Activated CD4-positive, alpha-beta T cell treated with anti-CD3 and anti-CD28 coated beads, Interleukin-2, Interleukin-6, amounts not matched to agents 100 ng/mL and 50 ng/mL, durations not matched to agents 16 hours and 8 hours (primary cell): ENCODE data around the gene YBX2.
"Not testable (repeated sequence)": the region's sequence is repeated elsewhere in the genome, so short reads cannot be mapped to it uniquely, and the experiment has no call there.

Experiments
- DNase-seq: peaks from one replicate; pipeline ENCODE4 v3.0.0-alpha.2; 2020

Gene YBX2

DNA sequence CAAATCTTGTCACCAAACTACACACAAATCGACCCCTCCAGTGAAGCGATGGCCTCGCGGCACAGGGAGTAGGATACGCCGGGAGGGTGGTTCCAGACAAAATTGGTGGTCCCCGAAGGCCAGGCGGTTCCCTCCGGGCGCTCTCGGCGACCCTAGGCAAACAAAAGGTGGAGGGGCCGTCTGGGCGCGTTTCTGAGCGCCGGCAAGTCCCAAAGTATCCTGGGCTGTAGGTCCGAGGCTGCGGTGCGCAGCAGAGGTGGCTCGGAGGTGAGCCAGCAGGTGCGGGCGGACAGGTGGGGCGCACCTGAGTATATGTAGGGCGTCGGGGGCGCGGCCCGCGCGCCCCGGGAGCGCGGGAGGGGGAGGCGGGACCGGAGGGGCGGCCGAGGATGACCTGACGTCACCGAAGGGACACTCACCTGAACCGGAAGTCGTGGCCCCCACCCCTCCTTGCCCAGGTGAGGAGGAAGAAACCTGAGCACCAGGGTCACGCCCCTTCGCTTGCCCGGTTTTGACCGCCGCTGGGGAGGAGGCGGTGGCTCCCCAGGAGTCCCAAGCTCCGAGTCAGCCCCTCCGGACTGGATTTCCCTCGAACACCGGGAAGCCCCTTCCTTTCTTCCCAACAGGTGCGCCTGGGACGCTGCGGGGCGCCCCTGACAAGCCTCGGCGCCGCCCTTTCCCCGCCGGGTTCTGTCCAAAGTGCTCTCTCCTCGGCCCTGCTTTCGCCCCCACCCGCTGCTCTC is 32.1 kb downstream of the YBX2 start, which contains the start of gene CLDN7:
Gene CLDN7 (minus strand): TSS at position 287 of the 743 bp plus-strand sequence. CDS start 435 bp downstream, outside the sequence.
- DNase-seq, result no peak

DNA sequence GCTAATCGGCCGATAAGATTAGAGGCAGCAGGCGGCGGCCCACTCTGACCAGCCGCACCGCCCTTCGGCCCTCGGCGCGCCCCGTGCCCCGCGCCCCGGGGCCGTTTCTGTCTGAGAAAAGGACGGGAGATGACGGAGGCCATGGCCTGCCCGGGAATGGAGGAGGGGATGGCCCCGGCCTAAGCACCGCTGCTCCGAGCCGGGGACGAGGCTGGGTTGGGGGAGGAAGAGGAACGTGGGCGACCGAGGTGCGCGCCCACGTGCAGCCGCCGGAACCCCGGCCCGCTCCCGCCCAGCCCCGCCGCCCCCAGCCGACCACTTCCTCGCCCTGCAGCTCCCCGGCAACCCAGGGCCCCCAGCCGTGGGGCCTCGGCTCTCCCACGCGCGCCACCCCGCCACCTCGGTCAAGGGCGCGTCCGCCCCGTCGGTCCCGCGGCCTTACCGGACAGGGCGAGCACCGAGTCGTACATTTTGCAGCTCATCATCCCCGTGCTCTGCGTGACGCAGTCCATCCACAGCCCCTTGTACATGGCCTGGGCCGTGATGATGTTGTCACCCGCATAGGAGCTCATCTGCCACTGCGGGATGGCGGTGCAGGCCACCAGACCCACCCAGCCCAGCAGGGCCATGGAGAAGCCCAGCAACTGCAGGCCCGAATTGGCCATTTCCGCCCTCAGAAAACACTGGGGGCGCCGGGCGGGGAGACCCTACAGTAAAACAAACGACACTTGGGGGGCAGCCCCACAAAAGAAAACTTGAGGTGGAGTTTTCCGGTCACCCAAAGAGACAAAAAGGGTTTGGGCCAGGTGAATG is 32.9 kb downstream of the YBX2 start:
- peak; percentile 17 for DNase-seq

DNA sequence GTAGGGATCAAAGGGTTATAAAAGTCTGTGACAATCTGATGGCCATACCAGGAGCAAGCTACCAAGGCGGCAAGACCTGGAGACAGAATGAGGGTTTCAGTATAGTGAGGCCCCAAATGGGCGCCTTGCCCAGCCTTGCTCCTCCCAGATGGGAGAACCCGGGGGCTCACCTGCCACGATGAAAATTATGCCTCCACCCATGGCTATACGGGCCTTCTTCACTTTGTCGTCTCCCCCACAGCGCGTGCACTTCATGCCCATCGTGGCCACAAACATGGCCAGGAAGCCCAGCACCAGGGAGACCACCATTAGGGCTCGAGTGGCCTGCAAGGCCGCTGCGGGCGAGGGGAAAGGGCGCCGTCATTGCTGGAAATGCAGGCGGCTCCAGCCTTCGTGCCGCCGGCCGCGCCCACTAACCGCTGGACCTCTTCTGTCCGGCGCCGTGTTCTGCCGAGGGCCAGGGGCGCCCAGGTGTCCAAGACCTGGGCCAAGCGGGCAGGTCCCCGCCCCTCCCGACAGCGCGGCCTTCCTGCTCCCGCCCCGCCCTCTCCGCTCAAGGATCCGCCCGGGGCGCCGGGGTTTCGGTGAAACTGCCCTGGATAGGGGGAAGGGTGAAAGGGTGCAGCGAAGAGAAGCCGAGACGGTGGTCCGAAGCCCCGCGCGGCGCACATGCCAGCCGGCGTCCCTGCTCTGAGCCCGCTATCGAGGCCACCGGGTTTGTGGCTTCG is 33.6 kb downstream of the YBX2 start:
- peak; percentile 39 for DNase-seq

DNA sequence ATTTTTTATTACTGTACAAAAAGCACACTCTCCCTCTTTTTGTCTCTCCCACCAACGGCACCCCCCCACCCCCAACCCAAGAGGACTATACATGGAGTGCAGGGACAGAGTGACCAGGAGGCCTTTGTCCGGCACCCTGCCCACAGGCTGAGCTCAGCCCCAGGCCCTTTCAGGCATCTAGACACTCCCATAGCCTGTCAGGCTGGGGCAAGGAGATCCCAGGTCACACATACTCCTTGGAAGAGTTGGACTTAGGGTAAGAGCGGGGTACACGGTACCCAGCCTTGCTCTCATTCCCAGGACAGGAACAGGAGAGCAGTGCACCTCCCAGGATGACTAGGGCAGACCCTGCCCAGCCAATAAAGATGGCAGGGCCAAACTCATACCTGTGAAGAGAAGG is 34.3 kb downstream of the YBX2 start:
- no peak for DNase-seq

DNA sequence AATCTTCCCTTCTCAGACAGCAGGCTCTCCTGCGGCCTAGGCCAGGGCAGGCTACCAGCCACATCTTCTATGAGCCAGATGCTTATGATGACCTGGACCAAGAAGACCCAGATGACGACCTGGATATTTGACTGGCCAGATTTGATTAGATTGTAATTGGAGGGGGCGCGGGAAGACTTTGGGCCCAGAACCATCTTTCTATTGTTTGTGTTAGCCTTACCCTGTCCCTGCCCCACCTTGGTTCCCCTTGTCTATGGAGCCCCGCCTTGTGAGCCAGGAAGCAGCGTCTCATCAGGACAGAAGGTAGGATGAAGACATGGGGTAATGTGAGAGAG is 34.9 kb downstream of the YBX2 start:
- DNase-seq, result no peak

DNA sequence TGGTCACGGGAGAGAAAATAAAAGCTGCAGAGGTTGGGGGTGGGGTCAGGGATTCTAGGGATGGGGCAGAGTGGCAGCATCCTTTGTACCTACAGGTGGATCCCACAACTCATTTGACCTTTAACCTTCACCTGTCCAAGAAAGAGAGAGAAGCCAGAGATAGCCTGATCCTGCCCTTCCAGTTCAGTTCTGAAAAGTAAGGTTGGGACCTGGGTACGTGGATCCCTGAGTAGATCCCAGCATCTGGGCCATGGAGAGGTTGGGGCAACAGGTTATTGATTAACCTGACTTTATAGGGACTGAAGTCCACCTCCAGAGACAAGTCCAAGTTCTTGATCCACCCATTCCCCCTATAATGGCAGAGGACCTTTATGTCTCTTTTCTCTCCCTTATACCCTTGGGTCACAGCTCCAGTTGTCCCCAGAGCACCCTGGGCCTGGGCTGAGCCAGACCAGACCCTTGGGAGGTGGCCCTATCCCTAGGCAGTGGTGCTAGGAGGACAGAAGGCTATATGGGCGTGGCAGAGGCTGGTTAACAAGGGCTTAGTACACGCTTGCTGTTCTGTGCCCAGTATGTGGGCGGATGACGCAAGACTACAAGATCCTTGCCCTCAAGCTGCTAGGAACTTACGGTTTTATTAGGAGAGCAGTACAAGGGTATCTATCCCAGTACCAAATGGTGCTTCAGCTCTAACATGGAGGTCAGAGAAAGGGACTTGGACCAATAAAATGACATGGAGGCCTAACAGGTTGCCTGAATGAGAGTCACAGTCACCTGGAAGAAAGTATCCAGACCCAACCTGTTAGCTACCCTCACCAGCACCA is 35.5 kb downstream of the YBX2 start:
- peak; percentile 18 for DNase-seq

DNA sequence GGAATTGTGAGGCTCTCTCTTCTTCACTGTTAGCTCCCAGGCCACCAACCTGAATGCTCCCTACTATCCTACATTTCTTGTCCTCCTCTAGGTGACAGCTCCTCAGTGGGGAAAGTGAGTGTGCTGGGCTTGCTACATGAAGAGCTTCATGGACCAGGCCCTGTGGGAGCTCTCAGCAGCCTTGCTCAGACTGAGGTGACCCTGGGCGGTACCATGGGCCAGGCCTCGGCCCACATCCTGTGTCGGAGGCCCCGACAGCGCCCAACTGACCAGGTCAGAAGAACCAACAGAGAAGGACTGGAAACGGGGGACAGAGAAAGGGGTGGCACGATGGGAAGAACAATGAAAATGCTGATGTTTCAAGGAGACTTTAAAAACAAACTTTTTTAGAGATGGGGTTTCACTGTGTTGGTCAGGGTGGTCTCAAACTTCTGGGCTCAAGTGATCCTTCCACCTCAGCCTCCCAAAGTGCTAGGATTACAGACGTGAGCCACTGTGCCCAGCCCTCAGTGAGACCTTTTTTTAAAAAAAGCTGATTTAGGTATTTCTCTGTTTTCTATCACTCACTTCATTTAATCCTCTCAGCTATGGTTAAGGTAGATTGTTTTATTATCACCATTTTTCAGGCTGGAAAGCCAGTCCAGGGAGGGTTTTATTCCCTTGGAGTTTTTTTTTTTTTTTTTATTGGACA is 37.5 kb downstream of the YBX2 start:
- DNase-seq, result no peak

DNA sequence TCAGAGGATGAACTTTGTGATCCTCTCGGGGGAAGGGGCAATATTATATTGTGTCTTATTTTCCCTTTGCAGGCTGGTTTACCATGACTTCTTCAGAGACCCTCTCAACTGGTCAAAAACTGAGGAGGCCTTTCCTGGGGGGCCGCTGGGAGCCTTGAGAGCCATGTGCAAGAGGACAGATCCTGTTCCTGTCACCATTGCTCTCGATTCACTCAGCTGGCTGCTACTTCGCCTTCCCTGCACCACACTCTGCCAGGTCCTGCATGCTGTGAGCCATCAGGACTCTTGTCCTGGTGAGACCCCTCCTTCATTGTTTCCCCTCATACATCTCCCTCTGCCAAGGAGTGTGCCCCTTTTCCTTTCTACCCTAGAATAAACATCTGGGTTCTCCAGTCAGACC is 39.9 kb downstream of the YBX2 start:
- no peak for DNase-seq

DNA sequence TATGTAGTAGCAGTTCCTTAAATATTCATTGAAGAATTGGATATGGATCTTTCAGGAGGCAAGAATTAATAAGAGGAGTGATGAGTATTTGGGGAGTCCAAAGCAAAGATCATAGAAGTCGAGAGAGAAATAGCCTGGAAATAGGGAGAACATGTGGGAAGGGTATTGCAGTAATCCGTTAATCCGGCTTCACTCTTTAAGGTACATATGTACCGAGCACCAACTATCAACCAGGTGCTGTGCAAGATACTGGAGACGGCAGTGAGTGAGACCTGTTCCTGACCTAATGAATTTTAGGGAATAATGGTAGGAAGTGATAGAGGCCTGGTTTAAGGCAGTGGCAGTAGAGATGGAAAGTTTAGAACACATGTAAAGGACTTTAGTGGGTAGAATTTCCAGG is 41.4 kb downstream of the YBX2 start:
- DNase-seq, result no peak

DNA sequence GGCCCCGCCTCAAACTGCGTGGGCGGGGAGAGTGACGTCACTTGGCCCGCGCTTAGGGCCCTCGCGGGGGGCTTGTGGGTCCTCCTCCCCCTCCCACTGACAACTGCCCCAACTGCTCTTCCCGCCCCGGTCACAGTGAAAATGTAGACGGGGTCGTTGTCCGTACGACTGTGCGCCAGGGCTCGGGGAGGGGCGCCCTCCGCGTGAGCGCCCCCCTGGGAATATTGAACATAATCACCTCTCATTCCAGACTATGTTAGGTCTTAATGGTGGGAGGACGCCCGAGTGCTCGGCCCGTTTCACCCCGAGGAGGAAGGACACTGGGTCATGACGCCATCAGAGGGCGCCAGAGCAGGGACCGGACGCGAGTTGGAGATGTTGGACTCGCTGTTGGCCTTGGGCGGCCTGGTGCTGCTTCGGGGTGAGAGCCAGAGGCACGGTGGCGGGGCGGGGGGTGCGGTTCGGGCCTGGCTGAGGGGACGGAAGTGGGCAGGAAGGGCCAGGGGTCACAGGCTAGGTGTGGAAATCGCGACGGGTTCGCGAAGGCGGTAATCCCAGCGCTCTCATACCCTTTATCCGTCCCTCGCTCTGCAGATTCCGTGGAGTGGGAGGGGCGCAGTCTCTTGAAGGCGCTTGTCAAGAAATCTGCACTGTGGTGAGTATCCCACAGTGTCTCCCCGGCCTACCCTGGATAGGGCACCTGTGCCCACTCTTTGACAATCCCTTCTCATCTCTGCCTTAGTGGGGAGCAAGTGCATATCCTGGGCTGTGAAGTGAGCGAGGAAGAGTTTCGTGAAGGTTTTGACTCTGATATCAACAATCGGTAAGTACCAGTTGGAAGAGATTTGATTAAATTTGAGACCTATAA is 42.0 kb downstream of the YBX2 start, which contains the start of gene ELP5:
Gene ELP5 (plus strand): TSS at position 40 of the 868 bp plus-strand sequence. CDS start 336 bp downstream, at position 376.
- DNase-seq, result peak; percentile 94

DNA sequence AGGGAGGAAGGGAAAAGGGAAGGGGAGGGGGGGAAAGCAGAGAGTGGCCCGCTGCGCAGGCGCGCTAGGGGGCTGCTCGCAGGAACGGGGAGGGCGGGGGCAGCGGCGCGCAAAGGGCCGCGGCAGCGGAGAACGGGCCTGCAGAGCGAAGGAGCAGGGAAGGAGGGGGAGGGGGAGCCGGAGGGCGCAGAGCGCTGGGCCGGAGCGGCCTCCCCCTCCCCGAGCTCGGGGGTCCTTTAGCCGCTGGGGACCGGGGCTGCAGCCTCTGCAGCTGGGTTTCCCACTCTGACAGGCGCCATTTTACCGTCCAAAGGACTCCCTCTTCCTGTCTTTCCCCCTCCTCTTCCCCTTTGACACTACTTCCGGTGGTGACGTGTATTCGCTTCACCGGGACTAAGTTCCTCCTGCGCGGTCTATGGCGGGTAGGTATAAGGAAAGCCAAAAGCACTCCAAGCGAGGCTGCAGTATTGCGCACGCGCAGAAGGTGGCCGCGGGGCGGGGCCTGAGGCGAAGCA is 42.7 kb downstream of the YBX2 start, which contains the start of gene CTDNEP1:
Gene CTDNEP1 (minus strand): TSS at position 74 of the 515 bp plus-strand sequence. CDS start 438 bp downstream, outside the sequence.
- peak; percentile 100 for DNase-seq

DNA sequence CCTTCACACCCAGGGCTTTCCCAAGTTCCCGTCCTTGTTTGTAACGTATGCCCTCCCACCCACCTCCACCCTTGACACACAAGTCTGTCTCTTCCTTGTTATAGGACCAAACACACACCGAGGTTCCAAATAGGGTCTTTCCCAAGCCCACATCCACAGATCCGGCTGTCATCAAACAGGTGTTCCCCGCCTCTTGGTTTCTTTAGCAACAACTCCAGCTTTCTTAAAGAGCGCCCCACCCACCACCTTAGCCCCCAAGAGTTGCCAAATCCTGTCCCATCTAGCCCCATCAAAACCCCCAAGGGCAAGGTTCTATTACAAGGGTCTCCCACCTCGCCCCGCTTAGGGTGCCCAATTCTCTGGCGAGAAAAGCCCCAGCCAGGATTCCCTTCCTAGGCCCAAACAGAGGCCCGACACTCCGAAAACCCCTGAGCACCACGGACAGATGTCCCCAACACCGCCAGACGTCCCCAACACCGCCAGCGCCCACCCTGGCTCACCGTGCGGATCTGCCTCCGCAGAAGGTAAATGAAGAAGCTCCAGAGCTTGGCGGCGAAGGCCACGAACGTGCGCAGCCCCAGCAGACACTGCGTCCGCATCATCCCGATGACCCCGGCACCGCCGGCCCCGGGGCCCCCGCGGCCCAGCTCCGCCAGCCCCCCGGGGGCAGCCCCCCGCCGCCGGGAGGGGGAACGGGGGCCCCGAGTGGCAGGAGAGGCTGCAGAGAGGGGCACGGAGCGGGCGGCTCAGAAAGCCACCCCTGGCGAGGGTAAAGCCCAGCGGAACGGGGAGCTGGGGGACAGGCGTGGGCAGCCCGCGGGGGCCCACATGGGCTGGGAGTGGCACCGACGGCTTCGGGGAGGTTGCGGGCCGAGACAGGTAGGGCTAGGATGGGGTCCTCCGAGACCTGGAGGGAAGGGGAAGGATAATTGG is 43.5 kb downstream of the YBX2 start:
- DNase-seq, result no peak

DNA sequence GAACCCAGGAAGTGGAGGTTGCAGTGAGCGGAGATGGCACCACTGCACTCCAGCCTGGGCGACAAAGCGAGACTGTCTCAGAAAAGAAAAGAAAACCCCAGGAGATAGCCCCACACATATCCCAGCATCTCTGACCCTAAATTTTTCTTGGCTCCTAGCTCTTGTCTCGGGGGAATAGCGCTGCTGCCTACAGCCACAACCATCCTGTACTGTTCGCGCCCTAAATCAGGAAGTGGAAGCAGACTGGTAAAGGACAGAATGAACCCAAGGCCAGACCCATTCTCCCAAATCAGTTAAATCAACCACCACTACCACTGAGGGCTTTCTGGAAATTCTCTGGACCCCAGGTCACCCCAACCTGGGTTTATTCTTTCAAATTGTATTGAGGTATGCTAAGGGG is 44.6 kb downstream of the YBX2 start:
- no peak for DNase-seq

DNA sequence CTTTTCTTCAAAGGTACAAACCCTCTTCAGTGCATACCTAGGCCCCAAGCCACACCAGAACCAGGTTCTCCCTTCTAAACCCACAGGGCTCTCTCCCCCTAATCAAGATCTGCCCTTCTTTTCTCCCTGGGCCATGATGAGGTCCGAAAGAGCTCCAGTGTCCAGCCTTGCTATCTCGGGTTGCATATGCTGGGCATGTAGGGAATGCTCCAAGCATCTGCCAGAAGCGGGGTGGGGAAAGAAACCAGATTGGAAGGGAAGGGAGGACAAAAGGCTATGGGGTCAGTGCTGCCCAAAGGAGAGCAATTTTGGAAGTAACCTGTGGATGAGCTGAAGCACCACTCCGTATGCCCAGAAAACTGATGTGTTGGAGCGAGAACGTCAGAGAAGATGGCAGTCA is 45.2 kb downstream of the YBX2 start:
- DNase-seq, result no peak

DNA sequence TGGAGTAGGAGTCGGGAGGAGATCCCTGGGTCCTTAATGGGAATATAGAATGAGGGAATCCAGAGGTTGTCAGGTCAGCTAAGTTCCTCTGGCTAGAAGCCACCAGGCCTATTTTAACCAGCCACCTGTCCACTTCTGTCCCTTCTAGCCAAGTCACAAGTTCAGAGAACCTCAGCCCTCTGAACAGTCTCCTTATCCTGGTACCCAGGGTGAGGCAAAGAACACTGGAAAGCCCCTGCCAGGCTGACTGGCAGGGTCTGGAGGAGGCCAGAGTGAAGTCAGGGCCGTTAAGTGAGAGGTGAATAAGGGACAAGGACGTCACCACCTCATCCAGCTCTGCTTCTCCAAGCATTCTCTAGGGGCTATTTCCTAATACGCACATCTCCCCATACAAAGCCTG is 45.6 kb downstream of the YBX2 start:
- no peak for DNase-seq

DNA sequence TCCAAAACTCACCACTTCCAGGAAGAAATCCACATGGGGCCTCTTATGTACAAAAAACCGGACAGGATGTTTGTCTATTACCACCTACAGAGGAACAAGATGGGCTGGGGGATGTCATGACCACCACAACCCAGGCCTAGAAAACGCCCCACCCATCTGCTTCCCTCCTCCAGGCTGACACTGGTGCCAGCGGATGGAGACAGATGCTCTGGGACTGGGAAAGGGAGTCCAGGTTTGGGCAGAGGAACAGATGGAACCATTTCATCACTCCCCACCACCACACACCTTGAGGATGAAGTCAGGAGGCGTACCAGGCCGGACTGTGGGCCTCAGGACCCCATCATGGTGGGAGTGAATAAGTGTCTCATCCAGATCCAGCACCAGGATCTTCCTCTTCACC is 47.7 kb downstream of the YBX2 start:
- DNase-seq, result no peak

DNA sequence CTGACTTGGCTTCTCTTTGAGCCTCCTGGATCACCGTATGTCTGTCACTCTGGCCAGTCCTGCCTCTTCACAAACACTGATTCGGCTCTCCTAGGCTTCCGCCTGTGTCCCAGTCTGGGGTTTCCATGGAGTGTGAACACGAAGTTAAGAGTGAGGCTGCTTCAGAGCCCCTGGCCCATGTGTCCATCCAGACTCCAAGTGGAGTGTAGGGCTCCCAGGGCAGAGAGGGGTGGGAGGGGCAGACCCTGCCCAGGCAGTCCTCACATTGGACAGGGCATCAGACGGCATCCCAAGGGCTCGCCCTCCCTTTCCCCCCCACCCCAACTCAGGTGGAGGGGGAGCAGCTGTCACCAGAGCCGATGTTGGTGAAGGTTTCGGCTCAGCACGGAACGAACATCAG is 50.6 kb downstream of the YBX2 start:
- not testable (repeated sequence) for DNase-seq

DNA sequence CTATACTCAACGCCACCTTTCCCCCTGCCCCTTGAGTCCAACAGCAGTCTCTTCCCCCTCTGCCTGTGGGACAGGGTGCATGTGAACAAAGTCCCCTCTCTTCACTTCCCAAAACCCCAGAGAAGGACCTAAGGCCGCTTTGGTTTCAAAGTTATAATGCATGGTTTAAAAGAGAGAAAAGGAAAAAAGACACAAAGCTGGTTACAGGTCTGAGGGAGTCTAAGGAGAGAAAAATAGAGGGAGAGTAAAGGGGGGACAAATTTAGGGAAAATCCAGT is 51.0 kb downstream of the YBX2 start:
- DNase-seq, result no peak

DNA sequence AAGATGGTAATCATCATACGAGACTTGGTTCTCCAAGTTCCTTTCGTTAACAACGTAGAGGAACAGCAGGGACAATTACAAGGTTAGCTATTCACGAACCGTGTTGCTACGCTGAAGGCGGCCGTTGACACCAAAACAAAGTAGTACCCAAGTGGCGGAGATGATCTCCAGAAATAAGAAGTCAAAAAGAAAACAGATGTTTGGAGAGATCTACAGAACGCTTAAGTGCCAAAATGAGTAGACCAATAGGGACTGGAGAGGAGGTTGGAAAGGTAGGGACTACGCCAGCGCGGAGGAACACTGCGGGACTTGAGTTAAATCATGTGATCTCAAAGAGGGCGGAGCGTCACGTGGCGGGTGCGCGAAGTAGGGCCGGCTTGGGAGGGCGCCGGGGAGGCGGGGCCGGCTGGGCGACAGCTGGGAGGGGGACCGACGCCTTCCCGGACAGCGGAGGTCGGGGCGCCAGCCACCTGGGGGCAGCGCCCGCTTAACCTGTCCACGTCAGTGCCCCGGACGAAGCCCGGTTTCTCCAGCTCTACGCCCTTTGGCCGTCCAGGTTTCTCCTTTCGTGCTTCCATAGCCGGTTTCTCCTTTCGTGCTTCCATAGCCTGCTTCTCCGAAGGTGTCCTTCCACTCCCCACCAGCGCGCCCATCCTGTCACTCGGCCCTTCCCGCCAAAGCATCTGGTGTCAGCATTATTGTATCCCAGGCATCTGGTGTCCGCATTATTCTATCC is 51.6 kb downstream of the YBX2 start:
- DNase-seq, result peak; percentile 93
